ENCODE measurements around the gene IFNGR2. TPM values are rescaled to one million over a fixed set of nuclear protein-coding genes. Genes with fewer than 3 reads are reported as not detected.

IFNGR2 gene
- total and polyA plus RNA-seq, 2 of the 13 experiments (the other 11 are each of a cell fraction or from before 2014, with no cell fraction given) = 61.3 to 117 TPM

DNA sequence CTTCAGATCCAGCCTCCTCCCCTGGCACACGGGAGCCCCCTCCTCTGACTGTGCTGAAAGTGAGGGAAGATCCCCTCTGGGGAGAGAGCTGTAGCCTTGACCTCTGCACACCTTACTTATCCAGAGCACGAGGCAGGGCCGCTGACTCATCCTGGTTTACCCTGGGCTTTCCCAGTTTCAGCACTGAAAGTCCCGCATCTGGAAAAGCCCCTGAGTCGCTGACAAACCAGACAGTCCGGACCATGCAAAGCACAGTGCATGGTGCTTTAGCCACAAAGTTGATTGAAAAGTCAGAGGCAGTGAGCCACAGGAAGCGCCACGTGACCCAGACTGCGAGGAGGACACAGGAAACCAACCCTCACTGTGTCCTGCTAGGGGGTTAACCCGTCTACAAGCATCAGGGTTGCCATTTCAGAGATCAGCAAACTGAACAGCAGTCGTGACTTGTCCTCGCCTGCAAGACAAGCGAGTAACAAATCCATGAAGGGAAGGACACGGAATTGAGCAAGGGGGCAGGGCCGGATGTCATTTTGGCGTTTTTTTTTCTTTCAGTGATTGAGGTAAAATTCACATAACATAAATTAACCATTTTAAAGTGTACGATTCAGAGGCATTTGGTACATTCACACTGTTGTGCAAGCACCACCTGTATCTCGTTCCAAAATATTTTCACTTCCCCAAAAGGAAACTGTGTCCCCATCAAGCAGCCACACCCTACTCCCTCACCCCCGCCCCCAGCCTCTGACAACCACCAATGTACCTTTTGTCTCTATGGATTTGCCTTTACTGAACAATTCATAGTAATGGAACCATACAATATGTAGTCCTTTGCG is 19.9 kb upstream of the IFNGR2 start (continued):
- TF ChIP-seq, protein P1, sequence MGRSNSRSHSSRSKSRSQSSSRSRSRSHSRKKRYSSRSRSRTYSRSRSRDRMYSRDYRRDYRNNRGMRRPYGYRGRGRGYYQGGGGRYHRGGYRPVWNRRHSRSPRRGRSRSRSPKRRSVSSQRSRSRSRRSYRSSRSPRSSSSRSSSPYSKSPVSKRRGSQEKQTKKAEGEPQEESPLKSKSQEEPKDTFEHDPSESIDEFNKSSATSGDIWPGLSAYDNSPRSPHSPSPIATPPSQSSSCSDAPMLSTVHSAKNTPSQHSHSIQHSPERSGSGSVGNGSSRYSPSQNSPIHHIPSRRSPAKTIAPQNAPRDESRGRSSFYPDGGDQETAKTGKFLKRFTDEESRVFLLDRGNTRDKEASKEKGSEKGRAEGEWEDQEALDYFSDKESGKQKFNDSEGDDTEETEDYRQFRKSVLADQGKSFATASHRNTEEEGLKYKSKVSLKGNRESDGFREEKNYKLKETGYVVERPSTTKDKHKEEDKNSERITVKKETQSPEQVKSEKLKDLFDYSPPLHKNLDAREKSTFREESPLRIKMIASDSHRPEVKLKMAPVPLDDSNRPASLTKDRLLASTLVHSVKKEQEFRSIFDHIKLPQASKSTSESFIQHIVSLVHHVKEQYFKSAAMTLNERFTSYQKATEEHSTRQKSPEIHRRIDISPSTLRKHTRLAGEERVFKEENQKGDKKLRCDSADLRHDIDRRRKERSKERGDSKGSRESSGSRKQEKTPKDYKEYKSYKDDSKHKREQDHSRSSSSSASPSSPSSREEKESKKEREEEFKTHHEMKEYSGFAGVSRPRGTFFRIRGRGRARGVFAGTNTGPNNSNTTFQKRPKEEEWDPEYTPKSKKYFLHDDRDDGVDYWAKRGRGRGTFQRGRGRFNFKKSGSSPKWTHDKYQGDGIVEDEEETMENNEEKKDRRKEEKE (IDR thresholded peaks at IDR 0.05) = no peak
- TF ChIP-seq ZSCAN21 (CRISPR knock-in tag; IDR thresholded peaks at IDR 0.05; ENCODE audit: borderline replicate concordance) = no peak
- peak; percentile 76; the same call in 1 of the 2 replicates for TF ChIP-seq ZNF652 (CRISPR knock-in tag; IDR thresholded peaks at IDR 0.05; ENCODE audit: borderline replicate concordance, low read depth)
- TF ChIP-seq ZNF570 (CRISPR knock-in tag; IDR thresholded peaks at IDR 0.05; ENCODE audit: borderline replicate concordance) = no peak
- TF ChIP-seq POLR2A (IDR thresholded peaks at IDR 0.05; ENCODE audit: insufficient read depth in 1 of 2, low read depth in 2 of 2, low read length in 2 of 2) = peak; percentile 48 to 68; a peak in 3 of 4 replicates
- no peak for TF ChIP-seq ASH2L (IDR thresholded peaks at IDR 0.05; ENCODE audit: insufficient read length, low read depth, low read length)
- no peak for TF ChIP-seq FOXJ3 (CRISPR knock-in tag; IDR thresholded peaks at IDR 0.05; ENCODE audit: borderline replicate concordance)
- TF ChIP-seq, protein P2, sequence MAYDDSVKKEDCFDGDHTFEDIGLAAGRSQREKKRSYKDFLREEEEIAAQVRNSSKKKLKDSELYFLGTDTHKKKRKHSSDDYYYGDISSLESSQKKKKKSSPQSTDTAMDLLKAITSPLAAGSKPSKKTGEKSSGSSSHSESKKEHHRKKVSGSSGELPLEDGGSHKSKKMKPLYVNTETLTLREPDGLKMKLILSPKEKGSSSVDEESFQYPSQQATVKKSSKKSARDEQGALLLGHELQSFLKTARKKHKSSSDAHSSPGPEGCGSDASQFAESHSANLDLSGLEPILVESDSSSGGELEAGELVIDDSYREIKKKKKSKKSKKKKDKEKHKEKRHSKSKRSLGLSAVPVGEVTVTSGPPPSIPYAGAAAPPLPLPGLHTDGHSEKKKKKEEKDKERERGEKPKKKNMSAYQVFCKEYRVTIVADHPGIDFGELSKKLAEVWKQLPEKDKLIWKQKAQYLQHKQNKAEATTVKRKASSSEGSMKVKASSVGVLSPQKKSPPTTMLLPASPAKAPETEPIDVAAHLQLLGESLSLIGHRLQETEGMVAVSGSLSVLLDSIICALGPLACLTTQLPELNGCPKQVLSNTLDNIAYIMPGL (CRISPR knock-in tag; IDR thresholded peaks at IDR 0.05; ENCODE audit: borderline replicate concordance in 1 of 2, low read depth in 1 of 2) = no peak
- TF ChIP-seq HNRNPL (IDR thresholded peaks at IDR 0.05; ENCODE audit: low read depth, low read length) = no peak
- TF ChIP-seq, protein P3, sequence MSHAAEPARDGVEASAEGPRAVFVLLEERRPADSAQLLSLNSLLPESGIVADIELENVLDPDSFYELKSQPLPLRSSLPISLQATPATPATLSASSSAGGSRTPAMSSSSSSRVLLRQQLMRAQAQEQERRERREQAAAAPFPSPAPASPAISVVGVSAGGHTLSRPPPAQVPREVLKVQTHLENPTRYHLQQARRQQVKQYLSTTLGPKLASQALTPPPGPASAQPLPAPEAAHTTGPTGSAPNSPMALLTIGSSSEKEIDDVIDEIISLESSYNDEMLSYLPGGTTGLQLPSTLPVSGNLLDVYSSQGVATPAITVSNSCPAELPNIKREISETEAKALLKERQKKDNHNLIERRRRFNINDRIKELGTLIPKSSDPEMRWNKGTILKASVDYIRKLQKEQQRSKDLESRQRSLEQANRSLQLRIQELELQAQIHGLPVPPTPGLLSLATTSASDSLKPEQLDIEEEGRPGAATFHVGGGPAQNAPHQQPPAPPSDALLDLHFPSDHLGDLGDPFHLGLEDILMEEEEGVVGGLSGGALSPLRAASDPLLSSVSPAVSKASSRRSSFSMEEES (CRISPR knock-in tag; IDR thresholded peaks at IDR 0.05) = peak; percentile 97
- TF ChIP-seq ZNF224 (CRISPR knock-in tag; IDR thresholded peaks at IDR 0.05) = no peak
- no peak for TF ChIP-seq GZF1 (CRISPR knock-in tag; IDR thresholded peaks at IDR 0.05)
- TF ChIP-seq ATF5 (CRISPR knock-in tag; IDR thresholded peaks at IDR 0.05; ENCODE audit: low read depth) = no peak
- TF ChIP-seq, protein P4, sequence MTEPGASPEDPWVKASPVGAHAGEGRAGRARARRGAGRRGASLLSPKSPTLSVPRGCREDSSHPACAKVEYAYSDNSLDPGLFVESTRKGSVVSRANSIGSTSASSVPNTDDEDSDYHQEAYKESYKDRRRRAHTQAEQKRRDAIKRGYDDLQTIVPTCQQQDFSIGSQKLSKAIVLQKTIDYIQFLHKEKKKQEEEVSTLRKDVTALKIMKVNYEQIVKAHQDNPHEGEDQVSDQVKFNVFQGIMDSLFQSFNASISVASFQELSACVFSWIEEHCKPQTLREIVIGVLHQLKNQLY (CRISPR knock-in tag; IDR thresholded peaks at IDR 0.05) = peak; percentile 89
- no peak for TF ChIP-seq LCORL (IDR thresholded peaks at IDR 0.05)
- TF ChIP-seq LCORL (CRISPR knock-in tag; IDR thresholded peaks at IDR 0.05) = peak; percentile 76; the same call in 1 of the 2 replicates
- peak; percentile 46; the same call in 1 of the 2 replicates for TF ChIP-seq ZNF337 (CRISPR knock-in tag; IDR thresholded peaks at IDR 0.05; ENCODE audit: borderline replicate concordance, low read depth)
- peak; percentile 85 for TF ChIP-seq MED1 (CRISPR knock-in tag; IDR thresholded peaks at IDR 0.05)
- 0 out of 2 replicates have a peak, but pooled peaks have one; percentile 63 for TF ChIP-seq ZNF556 (CRISPR knock-in tag; IDR thresholded peaks at IDR 0.05; ENCODE audit: borderline replicate concordance)
- TF ChIP-seq SMARCC2 (IDR thresholded peaks at IDR 0.05) = no peak
- TF ChIP-seq HDAC1 (CRISPR knock-in tag; IDR thresholded peaks at IDR 0.05) = peak; percentile 85
- TF ChIP-seq KDM4B (CRISPR knock-in tag; IDR thresholded peaks at IDR 0.05) = peak; percentile 65; the same call in 1 of the 2 replicates

All from HepG2 (cell line).